Hematopoietic multipotent progenitor cell treated with erythropoietin and hydrocortisone succinate and interleukin-3 and kit ligand, for 17 days (in vitro differentiated cells): ENCODE data around the gene FARP2.

Experiments used
- DNase-seq: peaks from one replicate; pipeline ENCODE4 v3.0.0-alpha.2; 2015; ENCODE audit warnings: low spot score

The FARP2 gene

DNA sequence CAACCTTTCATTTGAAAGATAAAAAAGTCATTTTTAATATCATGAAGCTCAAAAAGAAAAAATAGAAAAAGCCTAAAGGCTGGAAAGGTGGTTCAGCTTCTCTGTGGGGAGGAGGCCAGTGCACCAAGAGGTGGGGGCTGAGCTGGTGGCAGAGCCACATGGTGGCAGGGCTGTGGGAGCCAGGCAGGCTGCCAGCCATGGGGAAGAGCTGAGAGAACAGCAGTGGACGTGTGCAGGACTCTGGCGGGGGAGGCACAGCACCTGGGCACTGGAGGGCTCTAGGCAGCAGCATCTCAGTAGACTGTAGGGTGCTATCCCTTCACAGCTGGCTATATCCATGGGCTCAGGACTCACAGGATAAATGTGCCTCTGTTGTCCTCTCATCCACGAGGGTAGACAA is 104.5 kb downstream of the FARP2 start:
- no peak for DNase-seq

DNA sequence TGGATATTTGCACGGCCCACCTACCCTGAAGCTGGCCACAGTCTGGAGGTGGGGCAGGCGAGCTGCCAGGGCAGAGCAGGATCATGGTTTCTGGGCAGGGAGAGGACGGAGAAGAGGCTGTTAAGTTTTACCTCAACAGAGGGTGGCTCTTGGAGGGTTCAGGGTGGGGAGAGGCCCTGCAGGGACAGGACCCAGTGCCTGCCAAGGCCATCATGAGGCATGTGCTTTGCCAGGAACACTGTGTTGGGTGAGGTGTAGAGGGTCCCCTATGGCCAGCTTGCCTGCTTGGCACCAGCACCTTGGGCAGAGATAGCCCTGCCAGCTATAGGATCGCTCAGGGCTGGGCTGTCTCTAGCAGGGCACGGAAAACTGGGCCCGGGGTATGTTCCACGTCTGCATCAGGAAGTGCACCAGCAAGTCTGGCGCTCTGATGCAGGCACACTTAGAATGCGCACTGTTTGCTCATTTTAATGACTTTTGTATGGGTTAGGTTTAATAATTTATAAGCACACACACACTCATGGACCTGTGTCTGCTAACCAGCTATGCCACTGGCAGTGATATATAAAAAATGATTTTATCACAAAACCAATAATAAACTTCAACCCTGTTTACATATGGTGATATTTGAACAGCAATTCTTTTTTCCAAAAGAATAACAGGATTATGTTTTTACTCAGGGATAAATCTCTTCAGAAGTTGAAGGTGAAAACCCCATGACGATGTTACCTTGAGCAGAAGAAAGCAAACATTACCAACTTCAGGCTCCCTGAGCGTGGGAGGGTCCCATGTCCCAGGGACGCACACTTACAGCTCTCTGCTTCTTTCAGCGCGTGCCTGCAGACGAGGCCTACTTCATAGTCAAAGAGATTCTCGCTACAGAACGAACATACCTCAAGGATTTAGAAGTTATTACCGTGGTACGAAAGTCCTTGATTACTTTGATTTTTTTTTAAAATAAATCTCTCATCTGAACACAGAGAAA is 105.9 kb downstream of the FARP2 start:
- no peak for DNase-seq

DNA sequence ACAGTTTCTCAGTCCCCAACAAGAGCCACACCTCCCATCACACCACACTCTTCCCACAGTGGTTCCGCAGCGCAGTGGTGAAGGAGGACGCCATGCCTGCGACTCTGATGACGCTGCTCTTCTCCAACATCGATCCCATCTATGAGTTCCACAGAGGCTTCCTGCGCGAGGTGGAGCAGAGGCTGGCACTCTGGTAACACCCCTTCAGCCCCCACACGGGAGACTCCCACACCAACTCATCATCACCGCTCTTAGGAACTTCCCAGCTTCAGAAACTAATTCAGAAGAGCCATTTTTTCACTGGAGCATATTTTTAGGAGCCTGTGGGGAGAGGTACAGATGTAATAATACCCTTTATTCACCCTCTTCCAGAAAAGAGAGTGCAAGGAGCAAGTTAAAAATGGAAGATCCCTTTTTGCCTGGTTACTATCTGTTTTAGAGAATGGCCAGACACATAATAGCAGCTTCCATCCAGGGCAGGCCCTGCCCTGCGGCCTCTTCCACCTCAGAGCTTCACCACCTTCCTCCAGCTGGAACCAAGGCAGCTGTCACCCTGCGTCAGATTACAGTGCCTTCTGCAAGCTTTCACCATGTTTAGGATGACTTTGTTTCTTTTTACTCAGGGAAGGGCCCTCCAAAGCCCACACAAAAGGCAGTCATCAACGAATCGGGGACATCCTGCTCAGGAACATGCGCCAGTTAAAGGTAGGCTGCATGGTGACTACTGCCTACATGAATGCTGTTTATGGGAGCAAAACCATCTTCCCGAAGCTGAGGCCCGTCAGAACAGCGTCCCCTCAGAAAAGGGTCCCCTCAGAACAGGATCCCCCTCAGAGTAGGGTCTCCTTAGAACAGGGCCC is 107.4 kb downstream of the FARP2 start:
- DNase-seq, result no peak

DNA sequence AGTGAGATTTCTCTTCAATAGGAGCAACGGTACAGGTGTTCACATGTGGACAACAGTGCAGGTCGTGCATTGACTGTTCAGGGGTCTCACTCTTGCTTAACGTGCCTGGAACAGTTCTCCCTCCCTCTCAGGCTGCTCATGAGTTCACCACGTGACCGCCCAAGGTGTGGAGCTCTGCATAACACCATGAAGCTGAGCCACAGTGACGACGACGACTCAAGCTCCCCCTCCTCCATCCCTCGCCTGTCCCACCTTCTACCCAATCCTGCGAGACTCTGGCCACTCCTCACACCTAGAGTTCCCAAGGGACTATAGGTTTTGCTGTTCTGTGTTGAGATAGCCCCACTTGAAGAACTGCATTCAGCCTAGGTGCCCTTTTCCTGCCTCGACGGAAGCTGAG is 109.5 kb downstream of the FARP2 start:
- no peak for DNase-seq

DNA sequence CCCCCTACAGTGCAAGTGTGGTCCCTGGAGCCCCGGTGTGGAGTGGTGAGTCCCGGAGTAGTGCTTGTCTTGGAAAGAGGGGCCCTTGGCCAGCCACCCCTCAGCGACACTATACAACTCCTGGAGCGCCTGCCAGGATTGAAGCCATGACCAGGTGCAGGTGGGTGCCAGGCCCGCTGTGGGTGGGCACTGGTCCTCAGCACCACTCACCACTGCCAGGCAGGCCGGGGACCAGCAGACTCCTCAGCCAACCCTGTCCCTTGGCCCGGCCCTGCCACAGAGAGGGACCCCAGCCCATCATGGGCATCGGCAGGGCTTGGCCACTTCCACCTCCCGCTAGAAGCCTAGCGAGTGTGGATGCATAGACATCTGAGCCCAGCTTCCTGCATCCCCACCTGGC is 110.1 kb downstream of the FARP2 start:
- DNase-seq, result no peak

DNA sequence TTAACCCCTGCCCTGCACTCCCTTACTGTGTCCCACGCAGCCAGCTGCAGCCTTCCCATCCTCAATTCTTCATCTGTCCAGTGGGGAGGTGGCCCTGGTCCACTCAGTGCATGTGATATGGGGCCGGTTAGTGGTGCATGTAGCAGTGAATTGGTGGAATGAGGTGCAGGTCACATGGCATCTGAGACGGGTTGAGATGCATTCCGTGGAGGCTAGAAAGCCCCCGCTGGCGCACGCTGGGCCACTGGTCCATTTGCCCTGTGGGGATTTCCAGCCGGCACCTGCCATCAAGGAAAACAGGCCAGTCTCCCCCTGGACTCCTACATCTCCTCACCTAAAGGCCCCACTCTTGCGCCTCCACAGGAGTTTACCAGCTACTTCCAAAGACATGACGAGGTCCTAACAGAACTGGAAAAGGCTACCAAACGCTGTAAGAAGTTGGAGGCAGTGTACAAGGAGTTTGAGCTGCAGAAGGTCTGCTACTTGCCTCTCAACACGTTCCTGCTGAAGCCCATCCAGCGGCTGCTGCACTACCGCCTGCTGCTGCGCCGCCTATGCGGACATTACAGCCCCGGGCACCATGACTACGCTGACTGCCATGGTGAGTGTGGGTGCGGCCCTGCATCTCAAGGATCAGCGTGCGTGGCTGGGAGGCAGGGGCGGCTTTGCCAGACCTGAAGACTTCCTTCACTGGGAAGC is 111.8 kb downstream of the FARP2 start:
- DNase-seq, result no peak

DNA sequence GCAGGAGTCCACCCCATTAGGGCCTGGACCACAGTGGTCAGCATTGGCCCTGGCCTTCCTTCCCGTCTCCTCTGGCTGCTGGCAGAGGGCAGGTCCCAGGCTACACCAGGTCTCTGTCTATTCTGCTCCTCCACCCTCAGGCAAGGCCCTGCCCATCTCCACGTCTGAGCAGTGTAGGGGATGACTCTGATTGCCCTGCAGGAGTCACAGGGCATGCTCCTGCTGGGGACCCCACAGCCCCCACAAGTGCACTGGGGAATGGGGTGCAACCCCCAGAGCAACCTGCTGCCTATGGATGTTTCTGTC is 112.3 kb downstream of the FARP2 start:
- DNase-seq, result no peak

DNA sequence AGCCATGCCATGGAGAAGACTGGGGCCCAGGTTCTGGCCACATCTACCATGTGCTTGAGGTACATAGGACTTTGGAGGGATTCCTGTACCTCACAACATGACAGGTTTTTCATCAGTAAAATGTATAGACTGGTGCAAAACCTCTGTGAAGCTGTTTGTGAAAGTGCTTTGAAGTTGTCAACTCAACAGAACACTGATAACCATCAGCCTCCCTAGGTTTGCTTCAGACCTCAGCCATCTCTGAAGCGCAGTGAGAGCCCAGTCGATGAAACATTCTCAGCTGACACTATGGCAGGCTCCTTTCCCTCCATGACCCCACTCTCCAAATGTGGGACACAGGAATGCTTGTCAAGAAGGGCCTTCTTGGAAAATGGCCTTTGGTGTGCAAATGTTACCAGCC is 113.7 kb downstream of the FARP2 start:
- DNase-seq, result no peak

DNA sequence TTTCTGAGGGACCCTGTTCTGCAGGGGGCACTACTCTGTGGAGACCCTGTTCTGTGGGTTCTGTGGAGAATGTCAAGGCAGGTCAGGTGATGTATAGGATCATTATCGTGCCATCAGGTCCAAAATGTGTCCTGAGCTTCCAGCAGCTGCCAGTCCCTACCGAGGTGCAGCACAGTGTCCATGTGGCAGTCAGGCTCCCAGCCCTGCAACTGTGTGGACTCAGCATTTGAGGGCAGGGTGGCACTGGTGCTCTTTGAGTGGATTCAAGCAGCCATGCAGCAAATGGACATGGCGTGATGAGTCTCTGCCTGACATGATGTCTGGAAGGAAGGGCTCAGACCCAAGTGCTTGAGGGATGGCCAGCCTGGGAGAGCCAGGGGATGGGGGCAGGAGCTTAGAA is 117.3 kb downstream of the FARP2 start:
- DNase-seq, result no peak

DNA sequence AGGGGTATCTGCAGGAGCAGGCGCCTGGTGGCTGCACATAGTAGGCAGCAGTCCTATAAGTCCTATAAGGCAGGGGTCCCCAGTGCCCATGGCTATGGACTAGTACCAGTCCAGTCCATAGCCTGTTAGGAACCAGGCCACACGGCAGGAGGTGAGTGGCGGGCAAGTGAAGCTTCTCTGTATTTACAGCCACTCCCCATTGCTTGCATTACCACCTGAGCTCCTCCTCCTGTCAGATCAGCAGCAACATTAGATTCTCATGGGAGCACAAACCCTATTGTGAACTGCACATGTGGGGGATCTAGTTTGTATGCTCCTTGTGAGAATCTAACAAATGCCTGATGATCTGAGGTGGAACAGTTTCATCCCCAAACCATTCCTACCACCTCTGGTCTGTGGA is 119.2 kb downstream of the FARP2 start:
- no peak for DNase-seq

DNA sequence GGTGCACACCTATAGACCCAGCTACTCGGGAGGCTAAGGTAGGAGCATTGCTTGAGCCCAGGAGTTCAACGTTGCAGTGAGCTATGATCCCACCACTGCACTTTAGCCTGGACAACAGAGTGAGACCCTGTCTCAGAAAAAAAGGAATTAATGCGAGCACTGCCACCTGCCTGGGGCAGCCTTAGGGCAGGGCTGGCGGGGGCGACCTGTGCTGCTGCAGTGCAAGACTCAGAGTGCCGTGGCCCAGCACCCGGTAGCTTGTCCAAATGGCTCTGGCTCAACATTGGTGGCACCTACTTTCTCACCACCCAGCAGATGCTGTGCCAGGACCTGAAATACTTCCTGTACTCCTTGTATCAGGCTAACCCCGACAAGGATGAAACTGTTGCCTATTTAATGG is 122.1 kb downstream of the FARP2 start:
- DNase-seq, result no peak

DNA sequence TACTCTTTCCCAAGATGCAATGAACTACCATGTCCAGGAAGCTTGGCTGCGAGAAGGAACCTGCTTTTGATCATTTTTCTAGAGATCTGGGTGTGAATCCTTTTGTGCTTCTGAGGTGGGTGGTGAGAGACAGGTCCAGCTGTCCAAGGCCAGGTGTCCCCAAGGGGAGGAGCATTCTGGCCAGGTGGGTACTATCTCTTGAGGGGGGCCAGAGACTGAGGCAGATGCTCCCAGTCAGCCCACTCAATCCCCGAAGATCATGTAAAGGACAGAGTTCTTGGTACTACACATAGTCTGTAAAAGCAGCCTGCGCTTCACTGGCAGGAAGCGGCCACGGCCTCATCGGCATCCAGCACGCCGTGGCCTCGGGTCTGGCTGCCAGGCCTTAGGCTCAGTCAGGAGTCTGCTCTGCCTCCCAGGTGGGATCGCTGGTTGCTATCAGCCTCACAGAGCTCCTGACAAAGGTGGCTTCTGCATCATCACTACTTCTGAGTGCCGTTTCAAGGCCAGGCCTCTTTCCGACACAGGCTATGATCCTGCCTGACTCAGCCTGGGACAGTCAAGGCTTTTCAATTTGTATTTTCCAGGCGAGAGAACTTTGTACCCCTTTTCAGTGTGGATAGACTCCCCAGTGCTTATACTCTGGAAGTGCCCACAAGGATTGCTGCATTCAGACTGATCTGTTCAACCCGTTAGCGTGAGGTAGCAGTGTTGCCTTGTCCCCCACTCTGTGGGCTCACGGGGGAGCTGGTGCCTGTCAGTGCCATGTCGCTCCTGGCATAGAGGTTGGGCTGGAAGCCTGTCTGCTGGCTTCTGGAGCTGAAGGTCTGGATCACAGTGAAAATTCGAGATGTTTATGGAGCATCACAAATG is 123.2 kb downstream of the FARP2 start:
- no peak for DNase-seq

DNA sequence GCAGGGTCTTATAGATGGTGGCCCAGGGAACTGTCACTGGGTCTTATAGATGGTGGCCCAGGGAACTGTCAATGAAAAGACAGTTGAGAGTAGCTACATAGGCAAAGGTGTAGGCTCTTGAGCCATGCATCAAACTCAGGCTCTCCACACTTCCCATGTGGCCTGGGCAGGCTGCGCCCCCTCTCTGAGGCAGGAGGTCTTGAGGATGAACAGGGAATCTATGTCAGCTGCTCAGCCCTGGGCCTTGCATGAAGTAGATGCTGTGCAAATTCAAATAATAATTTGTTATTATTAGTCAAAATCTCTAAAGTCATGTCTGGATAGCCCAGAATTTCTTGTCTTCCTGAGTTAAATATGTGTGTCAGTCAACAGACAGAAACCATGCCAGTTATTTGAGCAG is 125.6 kb downstream of the FARP2 start:
- DNase-seq, result no peak

DNA sequence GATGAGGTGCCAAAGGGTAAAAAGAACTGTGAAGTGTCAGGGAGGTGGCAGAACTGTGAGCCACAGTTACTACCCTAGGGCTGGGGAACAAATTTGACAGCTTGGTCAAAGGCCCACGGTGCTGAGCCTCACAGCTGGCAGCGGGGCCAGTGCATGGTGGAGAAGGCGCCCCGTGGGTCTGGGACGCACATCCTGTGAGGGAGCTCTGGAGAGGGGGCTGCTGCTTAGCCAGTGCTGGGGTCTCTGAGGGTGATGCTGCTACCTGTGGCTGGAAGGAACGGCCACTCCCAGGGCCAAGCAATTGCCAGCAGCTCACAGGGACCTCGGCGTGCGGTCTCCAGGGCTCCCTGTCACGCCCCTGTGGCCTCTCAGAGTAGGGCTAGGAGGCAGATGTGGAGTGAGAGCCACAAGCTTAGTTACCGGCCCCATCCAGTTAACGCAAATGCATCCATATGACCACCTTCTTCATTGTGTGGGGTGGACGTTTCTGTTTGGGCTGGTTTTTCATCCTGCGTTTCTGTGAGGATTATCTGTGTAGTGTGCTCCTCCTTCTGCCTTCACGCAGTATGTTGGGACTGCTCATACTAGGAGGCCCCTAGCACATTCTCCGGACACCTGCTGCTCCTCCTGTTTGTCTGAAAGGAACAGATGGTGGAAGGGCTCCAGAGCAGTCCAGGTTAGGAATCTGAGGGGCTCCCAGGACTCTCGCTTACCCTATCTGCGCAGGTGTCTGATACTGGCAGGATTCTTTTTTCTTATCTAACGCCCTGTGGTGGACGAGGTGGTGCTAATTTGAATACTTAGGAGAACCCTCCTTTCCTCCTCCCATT is 126.3 kb downstream of the FARP2 start:
- no peak for DNase-seq

DNA sequence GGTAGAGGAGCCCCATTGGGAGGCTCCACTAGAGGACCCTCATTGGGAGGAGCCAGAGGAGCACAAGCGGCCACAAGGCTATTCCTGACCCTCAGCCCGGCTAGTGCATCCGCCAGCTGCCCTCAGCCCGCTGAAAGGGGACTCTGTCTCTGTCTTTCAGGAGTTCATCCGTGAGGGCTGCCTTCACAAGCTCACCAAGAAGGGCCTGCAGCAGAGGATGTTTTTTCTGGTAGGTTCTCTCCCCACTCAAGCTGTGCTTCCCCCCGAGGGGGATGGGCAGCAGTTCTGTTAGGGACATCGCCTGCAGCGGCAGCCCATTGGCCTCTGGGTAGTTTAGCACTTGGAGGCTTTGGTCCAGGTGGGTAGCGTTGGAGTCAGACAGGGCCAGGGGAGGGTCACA is 127.2 kb downstream of the FARP2 start:
- no peak for DNase-seq

DNA sequence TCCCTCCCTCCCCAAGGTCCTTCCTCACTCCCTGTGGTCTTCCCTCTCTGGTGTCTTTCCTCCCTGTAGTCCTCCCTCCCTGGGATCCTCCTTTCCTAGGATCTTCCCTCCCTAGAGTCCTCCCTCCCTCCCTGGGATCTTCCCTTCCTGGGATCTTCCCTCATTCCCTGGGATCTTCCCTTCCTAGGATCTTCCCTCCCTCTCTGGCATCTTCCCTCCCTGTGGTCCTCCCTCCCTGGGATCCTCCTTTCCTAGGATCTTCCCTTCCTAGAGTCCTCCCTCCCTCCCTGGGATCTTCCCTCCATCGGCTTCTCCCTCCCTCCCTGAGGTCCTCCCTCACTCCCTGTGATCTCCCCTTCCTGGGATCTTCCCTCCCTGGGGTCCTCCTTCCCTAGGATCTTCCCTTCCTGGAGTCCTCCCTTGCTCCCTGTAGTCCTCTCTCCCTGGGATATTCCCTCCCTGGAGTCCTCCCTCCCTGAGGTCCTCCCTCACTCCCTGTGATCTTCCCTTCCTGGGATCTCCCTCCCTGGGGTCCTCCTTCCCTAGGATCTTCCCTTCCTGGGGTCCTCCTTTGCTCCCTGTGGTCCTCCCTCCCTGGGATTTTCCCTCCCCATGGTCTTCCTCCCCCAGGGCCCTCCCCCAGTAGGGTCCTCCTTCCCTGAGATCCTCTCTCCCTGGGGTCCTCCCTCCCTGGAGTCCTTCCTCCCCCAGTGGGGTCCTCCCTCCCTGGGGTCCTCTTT is 129.3 kb downstream of the FARP2 start:
- no peak for DNase-seq

DNA sequence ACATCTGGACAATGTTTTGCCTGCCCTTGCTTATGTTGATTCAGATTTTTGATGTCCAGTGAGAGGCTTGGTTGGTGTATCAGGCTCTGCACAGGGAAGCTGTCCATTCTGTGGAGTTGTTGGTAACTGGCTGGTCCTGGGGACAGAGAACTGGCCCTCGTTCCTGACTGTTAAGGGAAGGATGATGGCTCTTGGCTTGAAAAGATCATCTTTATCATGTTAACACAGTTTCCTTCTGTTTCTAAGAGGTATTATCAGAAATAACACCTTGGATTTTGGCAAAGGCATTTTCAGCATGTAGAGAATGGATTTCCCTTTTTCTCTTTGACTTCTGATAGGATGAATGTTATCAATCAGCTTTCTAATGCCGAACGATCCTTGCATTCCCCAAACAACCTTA is 133.0 kb downstream of the FARP2 start:
- DNase-seq, result peak; percentile 52

DNA sequence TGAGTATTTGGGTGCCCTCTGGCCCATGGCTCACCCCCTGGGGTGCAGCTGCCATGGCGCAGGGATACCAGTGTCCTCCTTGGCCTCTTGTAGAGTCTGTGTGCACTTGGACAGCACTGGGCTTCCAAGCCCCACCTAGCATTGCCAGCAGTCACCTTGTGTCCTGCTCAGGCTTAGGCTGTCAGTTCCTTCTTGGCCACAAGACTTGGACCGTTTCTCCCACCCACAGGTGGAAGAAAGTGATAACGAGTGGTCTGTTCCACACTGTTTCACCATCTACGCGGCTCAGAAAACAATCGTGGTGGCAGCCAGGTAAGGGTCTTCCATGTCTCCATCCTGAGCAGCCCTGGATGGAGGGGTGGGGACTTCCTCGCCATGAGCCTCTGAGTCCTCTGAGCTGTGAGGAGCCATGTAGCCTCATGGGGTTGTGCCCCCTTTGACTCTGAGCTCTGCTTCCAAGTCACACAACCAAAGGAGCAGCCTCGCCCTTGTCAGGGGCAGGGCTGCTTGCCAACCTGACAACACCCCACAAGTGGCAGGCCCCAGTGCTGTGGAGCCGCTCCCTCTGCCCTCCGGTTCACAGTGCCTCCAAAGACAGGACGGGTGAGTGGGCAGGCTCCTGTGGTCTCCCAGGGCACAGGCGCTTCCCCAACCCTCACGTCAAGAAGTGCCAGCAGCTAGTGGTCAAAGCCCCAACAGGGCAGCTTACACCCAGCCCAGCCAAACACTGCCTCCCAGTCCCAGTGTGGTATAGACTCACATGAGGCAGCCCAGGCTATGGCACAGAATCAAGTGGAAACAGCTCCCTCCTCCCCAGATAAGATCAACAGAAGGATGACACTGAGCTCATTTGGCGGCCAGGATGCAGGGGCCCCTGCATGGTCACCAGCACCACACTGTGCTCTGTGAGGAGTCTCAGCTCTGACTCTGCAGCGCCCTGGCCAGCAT is 133.9 kb downstream of the FARP2 start:
- DNase-seq, result peak; percentile 78
